ENCODE results near the gene FCRL5.

- TF ChIP-seq, protein P1, sequence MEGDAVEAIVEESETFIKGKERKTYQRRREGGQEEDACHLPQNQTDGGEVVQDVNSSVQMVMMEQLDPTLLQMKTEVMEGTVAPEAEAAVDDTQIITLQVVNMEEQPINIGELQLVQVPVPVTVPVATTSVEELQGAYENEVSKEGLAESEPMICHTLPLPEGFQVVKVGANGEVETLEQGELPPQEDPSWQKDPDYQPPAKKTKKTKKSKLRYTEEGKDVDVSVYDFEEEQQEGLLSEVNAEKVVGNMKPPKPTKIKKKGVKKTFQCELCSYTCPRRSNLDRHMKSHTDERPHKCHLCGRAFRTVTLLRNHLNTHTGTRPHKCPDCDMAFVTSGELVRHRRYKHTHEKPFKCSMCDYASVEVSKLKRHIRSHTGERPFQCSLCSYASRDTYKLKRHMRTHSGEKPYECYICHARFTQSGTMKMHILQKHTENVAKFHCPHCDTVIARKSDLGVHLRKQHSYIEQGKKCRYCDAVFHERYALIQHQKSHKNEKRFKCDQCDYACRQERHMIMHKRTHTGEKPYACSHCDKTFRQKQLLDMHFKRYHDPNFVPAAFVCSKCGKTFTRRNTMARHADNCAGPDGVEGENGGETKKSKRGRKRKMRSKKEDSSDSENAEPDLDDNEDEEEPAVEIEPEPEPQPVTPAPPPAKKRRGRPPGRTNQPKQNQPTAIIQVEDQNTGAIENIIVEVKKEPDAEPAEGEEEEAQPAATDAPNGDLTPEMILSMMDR (IDR thresholded peaks at IDR 0.05; ENCODE audit: borderline replicate concordance, extremely low read depth, low read length, poor library complexity, severe bottlenecking) = no peak
- no peak for TF ChIP-seq EZH2 (IDR thresholded peaks at IDR 0.05; ENCODE audit: borderline replicate concordance, low read depth, low read length, severe bottlenecking)
Measured at GRCh38 chr1:157482717-157483116, 69.6 kb downstream of the FCRL5 start.

Data from DND-41 (cell line).